Neuronal stem cell (in vitro differentiated cells): ENCODE data around the gene FSIP1.

Source experiments
- DNase-seq: peaks from one replicate; pipeline ENCODE4 v3.0.0-alpha.2; 2013; ENCODE audit warnings: low spot score
- H2AFZ ChIP-seq: one replicate; pipeline ENCODE4 v1.6.1; 2013; ENCODE audit warnings: mild to moderate bottlenecking, low read length, inconsistent platforms
- H2AK5ac ChIP-seq: 2 replicates; pipeline ENCODE4 v1.6.1; 2013; ENCODE audit warnings: low read depth, mild to moderate bottlenecking, inconsistent platforms, low read length, moderate library complexity, mixed read lengths
- H2BK120ac ChIP-seq: 2 replicates; pipeline ENCODE4 v1.6.1; 2013; ENCODE audit warnings: low read depth, mild to moderate bottlenecking, inconsistent platforms, low read length, moderate library complexity, mixed read lengths
- H2BK12ac ChIP-seq: one replicate; pipeline ENCODE4 v1.6.1; 2013; ENCODE audit warnings: low read length, inconsistent platforms
- H2BK15ac ChIP-seq: 2 replicates; pipeline ENCODE4 v1.6.1; 2013; ENCODE audit warnings: mild to moderate bottlenecking, low read length, inconsistent platforms, mixed read lengths
- H2BK5ac ChIP-seq: one replicate; pipeline ENCODE4 v1.6.1; 2013; ENCODE audit warnings: inconsistent platforms, mild to moderate bottlenecking, low read length, moderate library complexity
- H3K14ac ChIP-seq: one replicate; pipeline ENCODE4 v1.6.1; 2013; ENCODE audit warnings: low read length, inconsistent platforms
- H3K18ac ChIP-seq: 2 replicates; pipeline ENCODE4 v1.6.1; 2013; ENCODE audit warnings: low read length, inconsistent platforms
- H3K23ac ChIP-seq: 2 replicates; pipeline ENCODE4 v1.6.1; 2013; ENCODE audit warnings: low read depth, mild to moderate bottlenecking, mixed read lengths, low read length, inconsistent platforms; ENCODE audit not compliant: poor library complexity
- H3K27ac ChIP-seq: replicated peaks from 3 replicates; pipeline ENCODE4 v1.5.1; 2013; ENCODE audit warnings: low read length, inconsistent platforms
- H3K27me3 ChIP-seq, 3 experiments: 2 replicates each; pipeline ENCODE4 v1.6.1; 2013; ENCODE audit warnings: low read length in 3 of 3, mild to moderate bottlenecking in 2 of 3, inconsistent platforms in 1 of 3, low read depth in 1 of 3, mixed read lengths in 1 of 3, moderate library complexity in 1 of 3; ENCODE audit not compliant: control insufficient read depth in 3 of 3, insufficient read depth in 3 of 3
- H3K36me3 ChIP-seq, 2 donors: replicated peaks in 1 of 2; 2 replicates each; pipeline ENCODE4 v1.6.1; 2013; ENCODE audit warnings: low read length in 2 of 2; ENCODE audit not compliant: control insufficient read depth in 2 of 2, insufficient read depth in 2 of 2
- H3K4ac ChIP-seq: 2 replicates; pipeline ENCODE4 v1.6.1; 2013; ENCODE audit warnings: inconsistent platforms, mild to moderate bottlenecking, low read length, moderate library complexity
- H3K4me1 ChIP-seq, 2 donors: 1 replicate in 1 of 2; 2 replicates in 1 of 2; pipeline ENCODE4 v1.6.1; 2013; ENCODE audit warnings: low read length in 2 of 2, low read depth in 1 of 2; ENCODE audit not compliant: control insufficient read depth in 2 of 2, insufficient read depth in 1 of 2
- H3K4me2 ChIP-seq: one replicate; pipeline ENCODE4 v1.6.1; 2013; ENCODE audit warnings: mild to moderate bottlenecking, low read length, inconsistent platforms; ENCODE audit not compliant: insufficient read depth, poor library complexity, severe bottlenecking
- H3K4me3 ChIP-seq, 2 donors: 2 replicates each; pipeline ENCODE4 v1.5.1; 2013; ENCODE audit warnings: low read length in 2 of 2, mild to moderate bottlenecking in 2 of 2, inconsistent platforms in 1 of 2, moderate library complexity in 1 of 2
- H3K79me1 ChIP-seq: one replicate; pipeline ENCODE4 v1.6.1; 2013; ENCODE audit warnings: low read depth, mild to moderate bottlenecking, inconsistent platforms, low read length, moderate library complexity
- H3K9ac ChIP-seq: one replicate; pipeline ENCODE4 v1.6.1; 2013; ENCODE audit warnings: mild to moderate bottlenecking, low read depth, low read length, inconsistent platforms; ENCODE audit not compliant: poor library complexity
- H3K9me3 ChIP-seq, 2 donors: replicated peaks in 1 of 2; 2 replicates each; pipeline versions ENCODE3 to v1.6.1; 2013; ENCODE audit warnings: low read length in 2 of 2, mild to moderate bottlenecking in 2 of 2, inconsistent platforms in 1 of 2, low read depth in 1 of 2, mixed read lengths in 1 of 2, moderate library complexity in 1 of 2; ENCODE audit not compliant: control insufficient read depth in 2 of 2, insufficient read depth in 1 of 2
- H4K8ac ChIP-seq: one replicate; pipeline ENCODE4 v1.6.1; 2013; ENCODE audit warnings: low read depth, mild to moderate bottlenecking, inconsistent platforms, low read length, moderate library complexity
- H4K91ac ChIP-seq: one replicate; pipeline ENCODE4 v1.6.1; 2013; ENCODE audit warnings: low read length, low read depth, mild to moderate bottlenecking, inconsistent platforms; ENCODE audit not compliant: poor library complexity
- WGBS, 2 donors: extraction: QIAGEN DNeasy Blood & Tissue Kit; methylation state at CpG; one replicate each; pipeline ENCODE4 v1.1.7; 2013; ENCODE audit warnings: missing lambda C conversion rate in 2 of 2, mixed read lengths in 1 of 2; ENCODE audit not compliant: insufficient read length in 2 of 2, insufficient replicate concordance in 1 of 2; ENCODE audit errors: extremely low coverage in 2 of 2; 5-methylcytosine and 5-hydroxymethylcytosine counted together

FSIP1 gene

GRCh38 chr15:39794954-39795353 lies 12.3 kb upstream of the FSIP1 start:
- H2BK5ac ChIP-seq: no peak overlapping the region
- no peak overlapping the region for H4K8ac ChIP-seq
- peaks cover 0 to 2% of the 10 kb centered on the region in 2 donors for H3K4me1 ChIP-seq
- no peak overlapping the region for H2AK5ac ChIP-seq
- H3K27ac ChIP-seq: no peak overlapping the region
- H3K14ac ChIP-seq: no peak overlapping the region
- no peak overlapping the region for H2BK120ac ChIP-seq
- no peak overlapping the region for H3K9ac ChIP-seq
- no peak overlapping the region for H3K4me2 ChIP-seq
- H3K36me3 ChIP-seq: no peaks in the 10 kb centered on the region
- H2BK15ac ChIP-seq: no peak overlapping the region
- DNase-seq: no peak
- H4K91ac ChIP-seq: no peak overlapping the region
- no peak overlapping the region for H3K18ac ChIP-seq
- H3K27me3 ChIP-seq: peaks cover 0 to 2% (median 0%) of the 10 kb centered on the region in 3 experiments
- H3K4ac ChIP-seq: no peak overlapping the region
- no peak overlapping the region for H3K23ac ChIP-seq
- no peak overlapping the region for H2BK12ac ChIP-seq
- H3K9me3 ChIP-seq: no peaks in the 10 kb centered on the region
- no peak overlapping the region for H2AFZ ChIP-seq
- whole genome bisulfite sequencing, 2 donors: no CpG with 5 or more reads among the region's 3 CpGs
- H3K4me3 ChIP-seq: no peak overlapping the region
- no peaks in the 10 kb centered on the region for H3K79me1 ChIP-seq

- Histone ChIP-seq H3K4me2 (no peak overlapping the region), H3K23ac (no peak overlapping the region), H2BK12ac (no peak overlapping the region), H3K18ac (no peak overlapping the region), H3K79me1 (no peaks in the 10 kb centered on the region), H3K9ac (no peak overlapping the region), H3K4me1 (peaks cover 0 to 2% of the 10 kb centered on the region in 2 donors), H3K4ac (no peak overlapping the region), H4K8ac (no peak overlapping the region), H4K91ac (no peak overlapping the region), H3K36me3 (no peaks in the 10 kb centered on the region), H2BK5ac (no peak overlapping the region), H3K9me3 (no peaks in the 10 kb centered on the region), H2BK120ac (no peak overlapping the region), H2AFZ (no peak overlapping the region), H3K27me3 (peaks cover 0 to 2% (median 0%) of the 10 kb centered on the region in 3 experiments), H2BK15ac (no peak overlapping the region), H2AK5ac (no peak overlapping the region), H3K14ac (no peak overlapping the region), H3K27ac (no peak overlapping the region), H3K4me3 (no peak overlapping the region)
- no CpG with 5 or more reads among the region's 4 CpGs for WGBS, 2 donors
- DNase-seq: no peak
These were observed 11.3 kb upstream of the FSIP1 start for GRCh38 chr15:39793923-39794322.

- H2BK120ac ChIP-seq: no peak overlapping the region
- H3K79me1 ChIP-seq: no peaks in the 10 kb centered on the region
- no peak overlapping the region for H3K27ac ChIP-seq
- no peak overlapping the region for H3K23ac ChIP-seq
- H2BK12ac ChIP-seq: no peak overlapping the region
- peaks cover 0 to 2% (median 0%) of the 10 kb centered on the region in 3 experiments for H3K27me3 ChIP-seq
- peaks cover 0 to under 1% of the 10 kb centered on the region in 2 donors for H3K4me1 ChIP-seq
- H2BK15ac ChIP-seq: no peak overlapping the region
- no peak overlapping the region for H3K14ac ChIP-seq
- no CpG with 5 or more reads among the region's 4 CpGs for WGBS, 2 donors
- H3K18ac ChIP-seq: no peak overlapping the region
- no peak overlapping the region for H4K91ac ChIP-seq
- H3K4me3 ChIP-seq: no peak overlapping the region
- H3K4ac ChIP-seq: no peak overlapping the region
- DNase-seq: no peak
- H4K8ac ChIP-seq: no peak overlapping the region
- H3K9me3 ChIP-seq: no peaks in the 10 kb centered on the region
- no peaks in the 10 kb centered on the region for H3K36me3 ChIP-seq
- no peak overlapping the region for H3K9ac ChIP-seq
- H3K4me2 ChIP-seq: no peak overlapping the region
- no peak overlapping the region for H2AFZ ChIP-seq
- no peak overlapping the region for H2AK5ac ChIP-seq
- no peak overlapping the region for H2BK5ac ChIP-seq
These were observed 10.2 kb upstream of the FSIP1 start for GRCh38 chr15:39792844-39793335.

GRCh38 chr15:39792025-39792843 lies 9.6 kb upstream of the FSIP1 start:
- H3K14ac ChIP-seq: no peak overlapping the region
- no peaks in the 10 kb centered on the region for H3K36me3 ChIP-seq
- H3K4me1 ChIP-seq: peaks cover 0 to 7% of the 10 kb centered on the region in 2 donors
- no peak overlapping the region for H4K8ac ChIP-seq
- no peak overlapping the region for H4K91ac ChIP-seq
- no peak overlapping the region for H3K18ac ChIP-seq
- H2BK15ac ChIP-seq: no peak overlapping the region
- no peaks in the 10 kb centered on the region for H3K9me3 ChIP-seq
- H3K4me2 ChIP-seq: no peak overlapping the region
- H2AFZ ChIP-seq: no peak overlapping the region
- WGBS, 2 donors: no CpG with 5 or more reads among the region's 5 CpGs
- no peak overlapping the region for H2BK5ac ChIP-seq
- H2AK5ac ChIP-seq: no peak overlapping the region
- no peak for DNase-seq
- no peak overlapping the region for H2BK12ac ChIP-seq
- H3K9ac ChIP-seq: no peak overlapping the region
- H3K27me3 ChIP-seq: peaks cover 0 to 2% (median 0%) of the 10 kb centered on the region in 3 experiments
- no peak overlapping the region for H3K4me3 ChIP-seq
- no peak overlapping the region for H3K23ac ChIP-seq
- no peak overlapping the region for H3K27ac ChIP-seq
- H3K79me1 ChIP-seq: no peaks in the 10 kb centered on the region
- H2BK120ac ChIP-seq: no peak overlapping the region
- no peak overlapping the region for H3K4ac ChIP-seq
